ENCODE results near the gene CCDC187. TPM values are rescaled to one million over a fixed set of nuclear protein-coding genes. Genes with fewer than 3 reads are reported as not detected.
"Not testable (repeated sequence)": the region's sequence is repeated elsewhere in the genome, so short reads cannot be mapped to it uniquely, and the experiment has no call there.

Gene CCDC187
- total RNA-seq, 4 donors from 2014 or later: 0.40 to 1.1 (median 0.41) TPM; not detected in 1

DNA sequence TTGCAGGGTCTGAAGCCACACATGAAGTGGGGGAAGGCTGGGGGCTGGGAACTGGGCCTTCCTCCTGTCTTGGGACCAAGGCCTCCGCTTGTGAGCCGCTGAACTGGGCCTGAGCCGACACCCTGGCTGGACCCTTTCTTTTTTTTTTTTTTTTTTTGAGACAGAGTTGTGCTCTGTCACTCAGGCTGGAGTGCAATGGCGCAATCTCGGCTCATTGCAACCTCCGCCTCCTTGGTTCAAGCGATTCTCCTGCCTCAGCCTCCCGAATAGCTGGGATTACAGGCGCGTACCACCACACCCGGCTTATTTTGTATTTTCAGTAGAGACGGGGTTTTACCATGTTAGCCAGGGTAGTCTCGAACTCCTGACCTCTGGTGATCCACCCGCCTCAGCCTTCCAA, 15.3 kb upstream of the CCDC187 start:
- H3K4me3 ChIP-seq; H3K9me3 ChIP-seq; in situ Hi-C loops (cut with MboI; ENCODE audit: low pct_ligation_motif_present in 1 of 4, low pct_unique_long_range_greater_than_20kb in 1 of 4, low sequenced_read_pairs in 3 of 4); H3K36me3 ChIP-seq; DNase-seq; H3K4me1 ChIP-seq; H3K27me3 ChIP-seq; H3K27ac ChIP-seq; intact Hi-C loops (cut with DNase I; ENCODE audit: low total_unique reads): not testable (repeated sequence)
- WGBS, 2 donors (ENCODE audit: low coverage in 1 of 2): 92 to 98% methylated on average over 7 to 14 of the region's 14 CpGs

DNA sequence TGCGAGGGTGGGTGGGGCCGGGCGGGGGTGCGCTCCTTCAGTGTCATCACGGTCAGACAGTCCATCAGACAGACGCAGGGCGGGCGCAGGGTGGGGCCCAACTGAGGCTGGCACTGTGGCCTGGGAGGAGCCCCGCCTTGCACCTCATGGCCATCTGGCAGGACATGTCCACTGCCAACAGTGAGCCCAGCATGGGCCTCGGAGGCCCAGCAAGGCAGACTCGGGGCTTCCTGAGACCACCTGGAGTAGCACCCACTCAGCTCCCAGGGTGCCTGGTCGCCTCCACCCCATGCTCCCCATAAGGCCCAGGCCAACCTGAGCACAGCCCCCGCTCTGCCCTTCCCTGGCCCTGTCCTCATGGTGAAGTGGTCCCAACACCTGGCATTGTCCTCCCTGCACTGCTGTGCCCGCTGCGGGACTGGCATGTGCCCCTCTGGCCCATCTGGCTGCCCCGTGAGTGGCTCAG, 14.9 kb upstream of the CCDC187 start:
- Histone ChIP-seq H3K27me3 (peaks cover 9% of the 10 kb centered on the region), H3K36me3 (no peaks in the 10 kb centered on the region), H3K4me3 (no peak overlapping the region), H3K27ac (no peak overlapping the region), H3K4me1 (no peaks in the 10 kb centered on the region), H3K9me3 (peaks cover 0 to 5% of the 10 kb centered on the region in 2 donors)
- no peak for DNase-seq
- WGBS, 2 donors (ENCODE audit: low coverage in 1 of 2): 63 to 67% methylated on average over 1 to 16 of the region's 16 CpGs
- intact Hi-C loops (cut with DNase I; ENCODE audit: low total_unique reads) (no loop called here), in situ Hi-C loops (cut with MboI; ENCODE audit: low pct_ligation_motif_present in 1 of 4, low pct_unique_long_range_greater_than_20kb in 1 of 4, low sequenced_read_pairs in 3 of 4) (no loop called here)
- TF ChIP-seq EP300 (IDR thresholded peaks at IDR 0.05; ENCODE audit: low read depth) (no peak), POLR2A (IDR thresholded peaks at IDR 0.05) (no peak), POLR2AphosphoS5 (IDR thresholded peaks at IDR 0.05) (no peak)
- TF ChIP-seq, protein P1, sequence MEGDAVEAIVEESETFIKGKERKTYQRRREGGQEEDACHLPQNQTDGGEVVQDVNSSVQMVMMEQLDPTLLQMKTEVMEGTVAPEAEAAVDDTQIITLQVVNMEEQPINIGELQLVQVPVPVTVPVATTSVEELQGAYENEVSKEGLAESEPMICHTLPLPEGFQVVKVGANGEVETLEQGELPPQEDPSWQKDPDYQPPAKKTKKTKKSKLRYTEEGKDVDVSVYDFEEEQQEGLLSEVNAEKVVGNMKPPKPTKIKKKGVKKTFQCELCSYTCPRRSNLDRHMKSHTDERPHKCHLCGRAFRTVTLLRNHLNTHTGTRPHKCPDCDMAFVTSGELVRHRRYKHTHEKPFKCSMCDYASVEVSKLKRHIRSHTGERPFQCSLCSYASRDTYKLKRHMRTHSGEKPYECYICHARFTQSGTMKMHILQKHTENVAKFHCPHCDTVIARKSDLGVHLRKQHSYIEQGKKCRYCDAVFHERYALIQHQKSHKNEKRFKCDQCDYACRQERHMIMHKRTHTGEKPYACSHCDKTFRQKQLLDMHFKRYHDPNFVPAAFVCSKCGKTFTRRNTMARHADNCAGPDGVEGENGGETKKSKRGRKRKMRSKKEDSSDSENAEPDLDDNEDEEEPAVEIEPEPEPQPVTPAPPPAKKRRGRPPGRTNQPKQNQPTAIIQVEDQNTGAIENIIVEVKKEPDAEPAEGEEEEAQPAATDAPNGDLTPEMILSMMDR (IDR thresholded peaks at IDR 0.05): no peak

DNA sequence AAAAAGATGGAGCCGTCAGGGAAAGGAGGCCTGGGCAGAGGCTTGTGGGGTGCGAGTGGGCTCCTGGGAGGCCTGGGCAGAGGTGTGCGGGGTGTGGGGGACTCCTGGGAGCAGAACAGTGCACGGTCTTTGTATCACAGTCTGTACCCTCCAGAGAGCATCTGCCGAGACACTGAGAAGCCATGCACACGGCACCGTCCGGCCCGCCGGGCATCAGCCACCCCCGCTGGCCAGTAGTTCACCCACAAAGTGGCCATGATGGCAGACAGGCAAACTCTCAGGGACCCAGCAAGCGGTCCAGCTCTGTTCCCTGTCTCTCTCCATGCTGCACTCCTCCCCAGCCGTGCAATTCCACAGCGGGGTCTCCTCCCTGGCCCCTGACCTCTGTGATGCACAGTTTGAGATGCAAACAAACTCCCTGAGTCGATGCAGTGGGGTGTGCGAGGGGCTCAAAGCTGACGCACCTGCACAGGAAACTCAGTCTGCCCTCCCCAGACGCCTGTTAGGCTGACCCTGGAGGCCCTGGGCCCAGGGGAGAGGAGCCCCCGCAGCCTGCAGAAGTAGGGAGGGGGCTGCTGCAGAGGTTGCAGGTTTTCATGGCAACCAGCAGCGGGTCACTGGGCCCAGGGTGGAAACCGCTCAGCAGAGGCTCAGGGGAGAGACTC, 14.3 kb upstream of the CCDC187 start:
- H3K27ac ChIP-seq: no peak overlapping the region
- intact Hi-C loops (cut with DNase I; ENCODE audit: low total_unique reads): no loop called here
- no peak overlapping the region for H3K4me3 ChIP-seq
- in situ Hi-C loops (cut with MboI; ENCODE audit: low pct_ligation_motif_present in 1 of 4, low pct_unique_long_range_greater_than_20kb in 1 of 4, low sequenced_read_pairs in 3 of 4): no loop called here
- H3K36me3 ChIP-seq: no peaks in the 10 kb centered on the region
- no peaks in the 10 kb centered on the region for H3K4me1 ChIP-seq
- H3K27me3 ChIP-seq: peaks cover 9% of the 10 kb centered on the region
- no peak for TF ChIP-seq POLR2AphosphoS5 (IDR thresholded peaks at IDR 0.05)
- TF ChIP-seq EP300 (IDR thresholded peaks at IDR 0.05; ENCODE audit: low read depth): no peak
- TF ChIP-seq POLR2A (IDR thresholded peaks at IDR 0.05): no peak
- TF ChIP-seq, protein P1 (IDR thresholded peaks at IDR 0.05): no peak
- peaks cover 0 to 5% of the 10 kb centered on the region in 2 donors for H3K9me3 ChIP-seq
- DNase-seq: no peak
- WGBS, 2 donors (ENCODE audit: low coverage in 1 of 2): 68 to 80% methylated on average over 1 to 20 of the region's 21 CpGs

DNA sequence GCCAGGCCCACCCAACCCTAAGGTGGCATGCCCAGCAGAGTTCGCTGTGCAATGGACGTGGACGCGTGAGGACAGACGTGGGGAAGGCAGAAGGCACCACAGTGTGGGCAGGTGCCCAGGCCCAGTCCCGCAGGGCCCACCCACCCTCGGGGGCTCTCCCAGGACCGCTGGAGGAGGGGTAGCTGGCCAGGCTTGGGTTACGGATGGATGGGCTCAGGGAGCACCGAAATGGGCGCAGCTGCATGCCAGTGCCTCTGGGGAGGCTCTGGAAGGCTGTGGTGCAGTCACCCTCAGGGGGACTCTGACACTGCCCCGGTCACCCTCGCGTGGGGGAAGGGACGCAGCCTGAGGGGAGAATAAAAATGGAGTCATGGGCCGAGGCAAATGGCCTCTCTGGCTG, 13.8 kb upstream of the CCDC187 start:
- H3K4me3 ChIP-seq: no peak overlapping the region
- 75 to 80% methylated on average over 2 to 16 of the region's 16 CpGs for WGBS, 2 donors (ENCODE audit: low coverage in 1 of 2)
- no peak for TF ChIP-seq EP300 (IDR thresholded peaks at IDR 0.05; ENCODE audit: low read depth)
- TF ChIP-seq POLR2A (IDR thresholded peaks at IDR 0.05): no peak
- TF ChIP-seq, protein P1 (IDR thresholded peaks at IDR 0.05): no peak
- TF ChIP-seq POLR2AphosphoS5 (IDR thresholded peaks at IDR 0.05): no peak
- in situ Hi-C loops (cut with MboI; ENCODE audit: low pct_ligation_motif_present in 1 of 4, low pct_unique_long_range_greater_than_20kb in 1 of 4, low sequenced_read_pairs in 3 of 4): no loop called here
- intact Hi-C loops (cut with DNase I; ENCODE audit: low total_unique reads): no loop called here
- H3K27me3 ChIP-seq: peaks cover 5% of the 10 kb centered on the region
- peaks cover 0 to 5% of the 10 kb centered on the region in 2 donors for H3K9me3 ChIP-seq
- H3K4me1 ChIP-seq: no peaks in the 10 kb centered on the region
- DNase-seq: no peak
- no peaks in the 10 kb centered on the region for H3K36me3 ChIP-seq
- H3K27ac ChIP-seq: no peak overlapping the region

Data from transverse colon (tissue), 4 donors.